A549 (cell line): Measurements from ENCODE around the gene KANSL3.

Experiments
- CTCF ChIP-seq: fragments of >200 bp; sonication (Bioruptor Twin); formaldehyde crosslinking; IDR thresholded peaks from 3 replicates; pipeline ENCODE4 v1.5.1; 2016
- ESRRA ChIP-seq: fragments of 150-350 bp; IDR thresholded peaks from 2 replicates; pipeline ENCODE4 v1.6.1; 2014; ENCODE audit warnings: mild to moderate bottlenecking, low read length, borderline replicate concordance
- KDM5A ChIP-seq: fragments of 200-600 bp; sonication (generic); IDR thresholded peaks from 2 replicates; pipeline ENCODE4 v1.6.1; 2016; ENCODE audit warnings: antibody characterized with exemption, mild to moderate bottlenecking
- MYC ChIP-seq: IDR thresholded peaks from 2 replicates; pipeline ENCODE4 v1.6.1; 2012; ENCODE audit warnings: mild to moderate bottlenecking, inconsistent platforms, low read length, improper control_type of control experiment, borderline replicate concordance
- POLR2A ChIP-seq: IDR thresholded peaks from 2 replicates; pipeline ENCODE4 v1.6.1; 2012; ENCODE audit warnings: mild to moderate bottlenecking, low read length
- REST ChIP-seq: fragments of 200-600 bp; sonication (generic); IDR thresholded peaks from 2 replicates; pipeline ENCODE4 v1.6.1; 2016; ENCODE audit warnings: antibody characterized with exemption, mild to moderate bottlenecking, moderate library complexity
- RFX5 ChIP-seq: fragments of 450-650 bp; IDR thresholded peaks from 2 replicates; pipeline ENCODE4 v1.7.1; 2014; ENCODE audit warnings: antibody characterized with exemption, mild to moderate bottlenecking, moderate library complexity
- SMC3 ChIP-seq: fragments of >200 bp; sonication (Bioruptor Twin); formaldehyde crosslinking; IDR thresholded peaks from 3 replicates; pipeline ENCODE4 v1.6.1; 2018; ENCODE audit warnings: inconsistent platforms
- TP53 ChIP-seq: fragments of 250-450 bp; sonication (Bioruptor Pico); IDR thresholded peaks from 2 replicates; pipeline ENCODE4 v1.5.0; 2021; ENCODE audit warnings: mild to moderate bottlenecking, moderate library complexity
- USF2 ChIP-seq: fragments of 450-650 bp; IDR thresholded peaks from 2 replicates; pipeline ENCODE4 v1.6.1; 2014; ENCODE audit warnings: antibody characterized with exemption

- no peak for TF ChIP-seq TP53 (CRISPR knock-in tag)
- no peak for TF ChIP-seq POLR2A
- TF ChIP-seq USF2 = no peak
- no peak for TF ChIP-seq ESRRA
- TF ChIP-seq CTCF = no peak
- TF ChIP-seq MYC = no peak
- TF ChIP-seq SMC3 = no peak
- TF ChIP-seq KDM5A = no peak
- TF ChIP-seq RFX5 = no peak
- no peak for TF ChIP-seq REST
Measured at GRCh38 chr2:96664366-96664925, 26.3 kb upstream of the KANSL3 start.
